ENCODE data around the gene PGLYRP3.

- TF ChIP-seq CTCF (IDR thresholded peaks at IDR 0.05) (no peak), POLR2A (IDR thresholded peaks at IDR 0.05) (no peak)
Observed at GRCh38 chr1:153261281-153262069, 51.3 kb downstream of the PGLYRP3 start.

Data from body of pancreas (tissue), 4 donors.